Measurements from ENCODE around the gene RNF38. TPM values are rescaled to one million over a fixed set of nuclear protein-coding genes. Genes with fewer than 3 reads are reported as not detected.

RNF38 gene
- total RNA-seq, 4 donors from 2014 or later = 18.2 to 79.2 (median 30.6) TPM

DNA sequence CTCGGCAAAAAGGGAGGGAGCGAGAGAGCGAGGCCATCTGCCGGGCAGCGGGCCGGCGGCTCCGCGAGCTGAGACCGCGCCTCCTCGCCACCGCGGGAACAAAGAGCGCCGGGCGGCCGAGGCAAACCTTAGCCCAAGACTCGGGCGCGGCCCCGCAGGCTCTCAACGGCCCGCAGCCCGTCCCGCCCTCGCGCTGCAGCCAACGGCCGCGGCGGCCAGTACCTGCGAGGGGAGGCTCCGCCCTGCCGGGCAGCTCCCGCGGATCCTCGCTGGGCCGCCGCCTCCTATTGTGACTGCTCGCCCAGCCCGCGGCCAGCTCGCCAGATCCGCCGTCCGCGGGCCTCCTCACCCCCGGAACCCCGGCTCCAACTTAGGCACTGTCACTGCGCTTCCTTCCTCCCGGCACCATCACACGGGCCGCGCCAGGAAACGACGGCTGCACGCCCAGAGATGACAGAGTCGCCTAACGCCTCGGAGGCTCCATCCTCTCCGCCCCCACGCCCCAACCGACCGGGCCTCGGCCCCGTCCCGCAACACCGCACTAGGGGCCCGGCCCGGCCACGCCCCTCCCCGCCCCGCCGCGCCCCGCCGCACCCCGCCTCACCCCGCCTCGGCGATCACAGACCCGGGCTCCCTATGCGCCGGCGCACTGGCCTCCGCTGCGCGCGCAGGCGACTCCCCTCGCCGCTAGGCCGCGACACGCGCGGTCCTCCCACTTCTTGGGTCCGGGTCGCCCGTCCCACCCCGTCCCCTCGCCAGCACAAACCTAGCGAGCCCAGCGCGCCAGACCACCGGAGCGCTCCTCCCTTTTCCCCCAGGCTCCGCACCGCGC lies 479 bp upstream of the RNF38 start:
- peak; percentile 83 to 89 for DNase-seq
- Histone ChIP-seq H3K4me1 (no peaks in the 10 kb centered on the region), H3K27me3 (no peaks in the 10 kb centered on the region), H3K9me3 (no peaks in the 10 kb centered on the region), H3K27ac (peak overlapping the region; percentile 95 to 98), H3K4me3 (peak overlapping the region; percentile 80 to 93), H3K36me3 (no peaks in the 10 kb centered on the region)
- intact Hi-C loops (cut with DNase I; ENCODE audit: low total_unique reads) = no loop called here
- TF ChIP-seq POLR2A (IDR thresholded peaks at IDR 0.05) (peak; percentile 17 to 59), CTCF (IDR thresholded peaks at IDR 0.05) (peak in 2 of 4 experiments; percentile 12 to 34)

DNA sequence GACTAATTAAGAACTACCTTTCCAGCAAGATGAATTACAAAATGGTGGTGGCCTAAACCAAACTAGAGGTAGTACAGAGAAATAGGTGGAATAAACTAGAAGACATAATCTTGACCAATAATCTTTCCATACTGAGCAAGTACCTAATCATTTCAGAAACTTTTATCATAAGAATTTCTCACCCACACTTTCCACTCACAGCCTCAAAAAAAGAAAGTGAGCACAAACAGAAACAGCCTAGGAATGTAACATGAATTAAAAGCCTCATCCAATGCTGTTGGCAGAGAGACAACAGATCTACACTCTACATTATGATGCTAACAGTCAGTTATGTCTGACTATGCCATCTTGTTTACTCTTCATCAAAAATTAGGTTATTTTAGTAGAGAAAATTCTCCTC lies 1.3 kb downstream of the RNF38 start:
- Histone ChIP-seq H3K9me3 (no peaks in the 10 kb centered on the region), H3K4me3 (no peak overlapping the region), H3K27me3 (no peaks in the 10 kb centered on the region), H3K27ac (peak overlapping the region in 1 of 2 donors; percentile 5), H3K36me3 (no peaks in the 10 kb centered on the region), H3K4me1 (no peaks in the 10 kb centered on the region)
- intact Hi-C loops (cut with DNase I; ENCODE audit: low total_unique reads) = no loop called here
- TF ChIP-seq CTCF (IDR thresholded peaks at IDR 0.05) (no peak), POLR2A (IDR thresholded peaks at IDR 0.05) (no peak)
- no peak for DNase-seq

DNA sequence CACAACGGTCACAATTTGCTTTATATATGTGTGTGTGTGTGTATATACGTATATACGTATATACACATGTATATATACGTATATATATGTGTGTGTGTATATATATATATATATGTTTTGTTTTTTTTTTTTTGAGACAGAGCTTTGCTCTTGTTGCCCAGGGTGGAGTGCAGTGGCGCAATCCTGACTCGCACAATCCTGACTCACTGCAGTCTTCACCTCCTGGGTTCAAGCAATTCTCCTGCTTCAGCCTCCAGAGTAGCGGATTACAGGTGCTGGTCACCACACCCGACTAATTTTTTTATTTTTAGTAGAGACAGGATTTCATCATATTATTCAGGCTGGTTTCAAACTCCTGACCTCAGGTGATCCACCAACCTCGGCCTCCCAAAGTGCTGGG lies 3.1 kb downstream of the RNF38 start:
- H3K4me1 ChIP-seq = no peaks in the 10 kb centered on the region
- no peaks in the 10 kb centered on the region for H3K27me3 ChIP-seq
- no peaks in the 10 kb centered on the region for H3K9me3 ChIP-seq
- no peaks in the 10 kb centered on the region for H3K36me3 ChIP-seq
- TF ChIP-seq CTCF (IDR thresholded peaks at IDR 0.05) (no peak), POLR2A (IDR thresholded peaks at IDR 0.05) (no peak)
- H3K4me3 ChIP-seq = no peak overlapping the region
- intact Hi-C loops (cut with DNase I; ENCODE audit: low total_unique reads) = no loop called here
- no peak overlapping the region for H3K27ac ChIP-seq
- no peak for DNase-seq

GRCh38 chr9:36392489-36392888 lies 7.6 kb downstream of the RNF38 start:
- intact Hi-C loops (cut with DNase I; ENCODE audit: low total_unique reads) = no loop called here
- H3K4me1 ChIP-seq = no peaks in the 10 kb centered on the region

More at GRCh38 chr9:36392489-36392888, 7.6 kb downstream of the RNF38 start:
- H3K36me3 ChIP-seq = no peaks in the 10 kb centered on the region
- no peak for DNase-seq
- no peak overlapping the region for H3K4me3 ChIP-seq
- TF ChIP-seq CTCF (IDR thresholded peaks at IDR 0.05) (no peak), POLR2A (IDR thresholded peaks at IDR 0.05) (no peak)
- no peaks in the 10 kb centered on the region for H3K9me3 ChIP-seq
- no peak overlapping the region for H3K27ac ChIP-seq
- no peaks in the 10 kb centered on the region for H3K27me3 ChIP-seq

Data from uterus (tissue), 4 donors.